SK-N-DZ (cell line): Measurements from ENCODE around the gene SERHL2.
"Not testable (repeated sequence)": the region's sequence is repeated elsewhere in the genome, so short reads cannot be mapped to it uniquely, and the experiment has no call there.

Experiments used
- DNase-seq: peaks from one replicate; pipeline ENCODE4 v3.0.0-alpha.2; 2015; ENCODE audit warnings: low spot score

Gene SERHL2

GRCh38 chr22:42535082-42535731 lies 18.5 kb upstream of the SERHL2 start:
- not testable (repeated sequence) for DNase-seq

- DNase-seq: no peak
These were observed 17.6 kb upstream of the SERHL2 start for GRCh38 chr22:42536166-42536565.

- DNase-seq: not testable (repeated sequence)
These were observed 17.1 kb upstream of the SERHL2 start for GRCh38 chr22:42536634-42537033.

GRCh38 chr22:42537199-42537831 lies 16.4 kb upstream of the SERHL2 start:
- not testable (repeated sequence) for DNase-seq

- DNase-seq: not testable (repeated sequence)
These were observed 14.5 kb upstream of the SERHL2 start for GRCh38 chr22:42539236-42539771.

- DNase-seq: no peak
These were observed 9.1 kb upstream of the SERHL2 start for GRCh38 chr22:42544686-42545085.

- DNase-seq: no peak
These were observed 6.2 kb upstream of the SERHL2 start for GRCh38 chr22:42547562-42547961.

GRCh38 chr22:42548126-42548525 lies 5.6 kb upstream of the SERHL2 start:
- DNase-seq: peak; percentile 44

- DNase-seq: no peak
These were observed 5.0 kb upstream of the SERHL2 start for GRCh38 chr22:42548597-42549330.

GRCh38 chr22:42549331-42550060 lies 4.3 kb upstream of the SERHL2 start:
- DNase-seq: no peak

GRCh38 chr22:42552294-42552647 lies 1.5 kb upstream of the SERHL2 start:
- DNase-seq: not testable (repeated sequence)

GRCh38 chr22:42560381-42560780 lies 6.6 kb downstream of the SERHL2 start:
- DNase-seq: no peak

GRCh38 chr22:42560781-42561180 lies 7.0 kb downstream of the SERHL2 start:
- peak; percentile 64 for DNase-seq

- DNase-seq: no peak
These were observed 8.1 kb downstream of the SERHL2 start for GRCh38 chr22:42561856-42562255.

- no peak for DNase-seq
These were observed 8.5 kb downstream of the SERHL2 start for GRCh38 chr22:42562279-42562678.

GRCh38 chr22:42562684-42563083 lies 8.9 kb downstream of the SERHL2 start:
- peak; percentile 47 for DNase-seq

- not testable (repeated sequence) for DNase-seq
These were observed 10.2 kb downstream of the SERHL2 start for GRCh38 chr22:42563943-42564342.

GRCh38 chr22:42564699-42565098 lies 10.9 kb downstream of the SERHL2 start:
- DNase-seq: no peak

GRCh38 chr22:42565956-42566355 lies 12.2 kb downstream of the SERHL2 start:
- no peak for DNase-seq

GRCh38 chr22:42567950-42568349 lies 14.2 kb downstream of the SERHL2 start:
- not testable (repeated sequence) for DNase-seq

- not testable (repeated sequence) for DNase-seq
These were observed 16.8 kb downstream of the SERHL2 start for GRCh38 chr22:42570580-42570979.

GRCh38 chr22:42571068-42571467 lies 17.3 kb downstream of the SERHL2 start:
- not testable (repeated sequence) for DNase-seq
